HL-60 (cell line): ENCODE measurements around the gene TIMM29.
"Not testable (repeated sequence)": the region's sequence is repeated elsewhere in the genome, so short reads cannot be mapped to it uniquely, and the experiment has no call there.

Experiments
- GABPA ChIP-seq: IDR thresholded peaks from 2 replicates; pipeline ENCODE4 v1.6.1; 2012; ENCODE audit warnings: low read depth
- POLR2AphosphoS5 ChIP-seq: IDR thresholded peaks from 2 replicates; pipeline ENCODE4 v1.6.1; 2012; ENCODE audit warnings: low read depth
- TF ChIP-seq, protein P1 (sequence below): IDR thresholded peaks from one replicate; pipeline ENCODE4 v1.5.1; 2011; ENCODE audit warnings: low read length, control low read depth, inconsistent platforms; ENCODE audit not compliant: insufficient read depth

DNA sequence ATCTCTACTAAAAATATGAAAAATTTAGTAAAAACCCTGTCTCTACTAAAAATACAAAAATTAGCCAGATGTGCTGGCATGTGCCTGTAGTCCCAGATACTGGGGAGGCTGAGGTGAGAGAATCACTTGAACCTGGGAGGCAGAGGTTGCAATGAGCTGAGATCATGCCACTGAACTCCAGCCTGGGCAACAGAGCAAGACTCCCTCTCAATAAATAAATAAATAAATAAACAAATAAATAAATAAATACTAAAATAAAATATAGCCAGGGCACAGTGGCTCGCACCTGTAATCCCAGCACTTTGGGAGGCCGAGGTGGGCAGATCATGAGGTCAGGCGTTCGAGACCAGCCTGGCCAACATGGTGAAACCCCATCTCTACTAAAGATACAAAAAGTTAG lies 14.8 kb downstream of the TIMM29 start:
- TF ChIP-seq, protein P1, sequence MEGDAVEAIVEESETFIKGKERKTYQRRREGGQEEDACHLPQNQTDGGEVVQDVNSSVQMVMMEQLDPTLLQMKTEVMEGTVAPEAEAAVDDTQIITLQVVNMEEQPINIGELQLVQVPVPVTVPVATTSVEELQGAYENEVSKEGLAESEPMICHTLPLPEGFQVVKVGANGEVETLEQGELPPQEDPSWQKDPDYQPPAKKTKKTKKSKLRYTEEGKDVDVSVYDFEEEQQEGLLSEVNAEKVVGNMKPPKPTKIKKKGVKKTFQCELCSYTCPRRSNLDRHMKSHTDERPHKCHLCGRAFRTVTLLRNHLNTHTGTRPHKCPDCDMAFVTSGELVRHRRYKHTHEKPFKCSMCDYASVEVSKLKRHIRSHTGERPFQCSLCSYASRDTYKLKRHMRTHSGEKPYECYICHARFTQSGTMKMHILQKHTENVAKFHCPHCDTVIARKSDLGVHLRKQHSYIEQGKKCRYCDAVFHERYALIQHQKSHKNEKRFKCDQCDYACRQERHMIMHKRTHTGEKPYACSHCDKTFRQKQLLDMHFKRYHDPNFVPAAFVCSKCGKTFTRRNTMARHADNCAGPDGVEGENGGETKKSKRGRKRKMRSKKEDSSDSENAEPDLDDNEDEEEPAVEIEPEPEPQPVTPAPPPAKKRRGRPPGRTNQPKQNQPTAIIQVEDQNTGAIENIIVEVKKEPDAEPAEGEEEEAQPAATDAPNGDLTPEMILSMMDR = not testable (repeated sequence)
- TF ChIP-seq POLR2AphosphoS5, GABPA: not testable (repeated sequence)
